Endothelial cell of umbilical vein (primary cell): ENCODE measurements around the gene MROH9.

ENCODE experiments used
- EZH2 ChIP-seq: IDR thresholded peaks from 2 replicates; pipeline ENCODE4 v1.6.1; 2012; ENCODE audit warnings: borderline replicate concordance, low read depth, mild to moderate bottlenecking, moderate library complexity, low read length, inconsistent platforms; ENCODE audit not compliant: severe bottlenecking
- TF ChIP-seq, protein P1 (sequence below), 2 donors: IDR thresholded peaks; 1 replicate in 1 of 2; 2 replicates in 1 of 2; pipeline ENCODE4 v1.5.1; 2011; ENCODE audit warnings: low read length in 2 of 2, mild to moderate bottlenecking in 2 of 2, moderate library complexity in 2 of 2, control low read depth in 1 of 2, inconsistent platforms in 1 of 2, low read depth in 1 of 2; ENCODE audit not compliant: insufficient read depth in 1 of 2; ENCODE audit errors: extremely low read depth in 1 of 2

GRCh38 chr1:170987424-170987823 lies 52.1 kb downstream of the MROH9 start:
- TF ChIP-seq, protein P1, sequence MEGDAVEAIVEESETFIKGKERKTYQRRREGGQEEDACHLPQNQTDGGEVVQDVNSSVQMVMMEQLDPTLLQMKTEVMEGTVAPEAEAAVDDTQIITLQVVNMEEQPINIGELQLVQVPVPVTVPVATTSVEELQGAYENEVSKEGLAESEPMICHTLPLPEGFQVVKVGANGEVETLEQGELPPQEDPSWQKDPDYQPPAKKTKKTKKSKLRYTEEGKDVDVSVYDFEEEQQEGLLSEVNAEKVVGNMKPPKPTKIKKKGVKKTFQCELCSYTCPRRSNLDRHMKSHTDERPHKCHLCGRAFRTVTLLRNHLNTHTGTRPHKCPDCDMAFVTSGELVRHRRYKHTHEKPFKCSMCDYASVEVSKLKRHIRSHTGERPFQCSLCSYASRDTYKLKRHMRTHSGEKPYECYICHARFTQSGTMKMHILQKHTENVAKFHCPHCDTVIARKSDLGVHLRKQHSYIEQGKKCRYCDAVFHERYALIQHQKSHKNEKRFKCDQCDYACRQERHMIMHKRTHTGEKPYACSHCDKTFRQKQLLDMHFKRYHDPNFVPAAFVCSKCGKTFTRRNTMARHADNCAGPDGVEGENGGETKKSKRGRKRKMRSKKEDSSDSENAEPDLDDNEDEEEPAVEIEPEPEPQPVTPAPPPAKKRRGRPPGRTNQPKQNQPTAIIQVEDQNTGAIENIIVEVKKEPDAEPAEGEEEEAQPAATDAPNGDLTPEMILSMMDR (IDR thresholded peaks at IDR 0.05; ENCODE audit: extremely low read depth in 1 of 2, insufficient read depth in 1 of 2, low read depth in 1 of 2, low read length in 2 of 2): no peak
- TF ChIP-seq EZH2: no peak
